Lower leg skin (tissue), 3 donors: ENCODE data around the gene HOXD10.

Source experiments
- CTCF ChIP-seq, 3 donors: fragments of 450-650 bp; IDR thresholded peaks; one replicate each; pipeline ENCODE4 v1.5.1; 2016; ENCODE audit warnings: antibody characterized with exemption in 3 of 3, mild to moderate bottlenecking in 3 of 3, moderate library complexity in 2 of 3
- POLR2A ChIP-seq, 2 donors: fragments of 450-650 bp; IDR thresholded peaks; one replicate each; pipeline ENCODE4 v1.6.1; 2016 to 2017; ENCODE audit warnings: antibody characterized with exemption in 2 of 2, mild to moderate bottlenecking in 1 of 2, moderate library complexity in 1 of 2

- TF ChIP-seq POLR2A (IDR thresholded peaks at IDR 0.05) (no peak), CTCF (IDR thresholded peaks at IDR 0.05) (no peak)
These were observed 30.5 kb upstream of the HOXD10 start for GRCh38 chr2:176085861-176086771.
